Measurements from ENCODE around the gene MTCH1. TPM values are rescaled to one million over a fixed set of nuclear protein-coding genes. Genes with fewer than 3 reads are reported as not detected.
A peak's percentile ranks its signal among the peaks of the same experiment; 100 is the strongest.

MTCH1 gene
- total and polyA plus RNA-seq, 10 of the 15 experiments (the other 5 are each of a cell fraction or from before 2014, with no cell fraction given) = 7.2 to 128 (median 85.2) TPM

DNA sequence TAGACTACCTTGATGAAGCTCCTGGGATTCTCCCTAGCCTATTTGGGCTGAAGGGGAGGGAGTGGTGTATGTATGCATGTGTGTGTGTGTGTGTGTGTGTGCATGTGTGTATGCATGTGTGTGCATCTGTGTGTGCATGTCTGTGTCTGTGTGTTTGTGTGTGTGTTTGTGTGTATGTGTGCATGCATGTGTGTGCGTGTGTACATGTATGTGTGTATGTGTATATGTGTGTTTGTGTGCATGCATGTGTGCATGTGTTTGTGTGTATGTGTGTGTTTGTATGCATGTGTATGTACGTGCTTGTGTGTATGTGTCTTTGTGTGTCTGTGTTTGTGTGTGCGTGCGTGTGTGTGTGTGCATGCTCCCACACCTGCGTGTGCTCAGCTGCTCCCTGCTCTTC, 34.8 kb upstream of the MTCH1 start:
- POLR2A ChIA-PET = interaction anchor here (2.7 kb wide), 1 partner anchor 14 kb away, joined by 6 read pairs; no protein-coding TSS in a partner anchor
- H3K36me3 ChIP-seq (ENCODE audit: control insufficient read depth in 2 of 2, insufficient read depth in 2 of 2, low read length in 1 of 2) = peaks cover 12 to 24% of the 10 kb centered on the region in 2 experiments
- H3K27me3 ChIP-seq (replicated peaks in 1 of 2; ENCODE audit: control insufficient read depth in 2 of 2, insufficient read depth in 2 of 2, low read length in 1 of 2) = no peaks in the 10 kb centered on the region
- no peaks in the 10 kb centered on the region for H3K9me3 ChIP-seq (replicated peaks; ENCODE audit: control insufficient read depth, insufficient read depth, low read length)
- DNase-seq (ENCODE audit: low read depth, low spot score) = no peak
- SMC1A ChIA-PET (ENCODE audit: uncharacterized antibody, unreplicated experiment) = interaction anchor here (1.0 to 5.1 kb wide), 7 partner anchors 8 to 192 kb away, joined by 3 to 66 read pairs (median 9); partner anchors contain the start of gene PIM1
- no peak overlapping the region for H3K27ac ChIP-seq (ENCODE audit: control insufficient read depth, insufficient read depth)
- H4K20me1 ChIP-seq (ENCODE audit: control insufficient read depth, insufficient read depth) = peaks cover 3% of the 10 kb centered on the region; the same call in 1 of the 2 replicates
- TF ChIP-seq ZNF622 (IDR thresholded peaks at IDR 0.05) (no peak), HDGF (IDR thresholded peaks at IDR 0.05) (peak; percentile 61; the same call in 1 of the 2 replicates)
- 99% methylated on average over 5 of the region's 5 CpGs for WGBS (ENCODE audit: insufficient coverage, insufficient replicate concordance, low lambda C conversion rate, missing lambda C conversion rate)
- no peaks in the 10 kb centered on the region for H3K79me2 ChIP-seq (ENCODE audit: control insufficient read depth, insufficient read depth, low read length)
- H2AFZ ChIP-seq (ENCODE audit: control insufficient read depth, low read depth, low read length) = no peak overlapping the region
- peaks cover 7% of the 10 kb centered on the region; the same call in 1 of the 2 replicates for H3K4me1 ChIP-seq (ENCODE audit: control insufficient read depth, insufficient read depth, low read length)
- CTCF ChIA-PET = interaction anchor here (0.6 to 7.5 kb wide), 10 partner anchors 9 to 189 kb away, joined by 3 to 135 read pairs (median 42); partner anchors contain the start of genes C6orf89, FGD2 and PIM1
- BruUV-seq (replicated peaks) = no TSS peak
- intact Hi-C loops (cut with micrococcal nuclease; ENCODE audit: unreplicated experiment) (no loop called here), in situ Hi-C loops (cut with MboI) (loop anchor here (10.0 kb wide), 2 partner anchors 154 to 184 kb away; partner anchors contain the start of gene PIM1)
- H3K9ac ChIP-seq (ENCODE audit: control insufficient read depth, insufficient read depth, low read length) = no peak overlapping the region
- RAD21 ChIA-PET (ENCODE audit: unreplicated experiment) = interaction anchor here (1.1 to 5.3 kb wide), 2 partner anchors 152 to 255 kb away, joined by 3 to 76 read pairs; partner anchors contain the start of gene PIM1
- H3K4me2 ChIP-seq (ENCODE audit: control insufficient read depth, insufficient read depth) = no peak overlapping the region
- peak; percentile 69 for FAIRE-seq
- H3K4me3 ChIP-seq = no peak overlapping the region
- no peak for ATAC-seq

DNA sequence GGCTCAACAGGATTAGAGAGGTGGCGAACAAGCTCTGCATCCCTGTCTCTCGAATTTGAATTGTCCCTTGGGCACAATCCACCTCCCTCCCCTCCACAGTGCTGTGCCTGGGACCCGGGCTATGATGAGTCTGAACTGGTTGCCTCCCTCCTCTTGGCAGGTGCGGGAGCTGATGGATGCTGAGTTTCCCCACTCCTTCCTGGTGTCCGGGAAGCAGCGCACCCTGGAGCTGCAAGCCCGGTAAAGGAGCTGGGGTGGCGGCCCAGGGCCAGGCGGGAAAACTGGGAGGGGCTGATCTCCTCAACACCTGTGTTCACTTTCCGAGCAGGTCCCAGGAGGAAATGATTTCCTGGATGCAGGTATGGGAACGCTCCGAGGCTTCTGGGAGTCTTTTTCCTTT, 34.4 kb upstream of the MTCH1 start:
- Histone ChIP-seq H2AFZ (ENCODE audit: control insufficient read depth, low read depth, low read length) (no peak overlapping the region), H3K4me1 (ENCODE audit: control insufficient read depth, insufficient read depth, low read length) (peaks cover 7% of the 10 kb centered on the region; the same call in 1 of the 2 replicates), H4K20me1 (ENCODE audit: control insufficient read depth, insufficient read depth) (peaks cover 3% of the 10 kb centered on the region; the same call in 1 of the 2 replicates), H3K4me3 (no peak overlapping the region), H3K4me2 (ENCODE audit: control insufficient read depth, insufficient read depth) (no peak overlapping the region), H3K27ac (ENCODE audit: control insufficient read depth, insufficient read depth) (no peak overlapping the region), H3K9me3 (replicated peaks; ENCODE audit: control insufficient read depth, insufficient read depth, low read length) (no peaks in the 10 kb centered on the region), H3K36me3 (ENCODE audit: control insufficient read depth in 2 of 2, insufficient read depth in 2 of 2, low read length in 1 of 2) (peaks cover 15 to 24% of the 10 kb centered on the region in 2 experiments), H3K9ac (ENCODE audit: control insufficient read depth, insufficient read depth, low read length) (no peak overlapping the region), H3K27me3 (replicated peaks in 1 of 2; ENCODE audit: control insufficient read depth in 2 of 2, insufficient read depth in 2 of 2, low read length in 1 of 2) (no peaks in the 10 kb centered on the region), H3K79me2 (ENCODE audit: control insufficient read depth, insufficient read depth, low read length) (no peaks in the 10 kb centered on the region)
- ATAC-seq = no peak
- DNase-seq (ENCODE audit: low read depth, low spot score) = no peak
- RAD21 ChIA-PET (ENCODE audit: unreplicated experiment) = interaction anchor here (1.1 to 5.3 kb wide), 2 partner anchors 153 to 255 kb away, joined by 3 to 76 read pairs; partner anchors contain the start of gene PIM1
- no TSS peak for BruUV-seq (replicated peaks)
- CTCF ChIA-PET = interaction anchor here (0.7 to 7.5 kb wide), 14 partner anchors 10 to 190 kb away, joined by 3 to 135 read pairs (median 14); partner anchors contain the start of genes C6orf89, FGD2 and PIM1
- in situ Hi-C loops (cut with MboI) = loop anchor here (10.0 kb wide), 2 partner anchors 154 to 184 kb away; partner anchors contain the start of gene PIM1
- no peak for FAIRE-seq
- SMC1A ChIA-PET (ENCODE audit: uncharacterized antibody, unreplicated experiment) = interaction anchor here (1.0 to 5.1 kb wide), 10 partner anchors 8 to 189 kb away, joined by 3 to 66 read pairs (median 24); partner anchors contain the start of genes C6orf89, MTCH1 and PIM1
- POLR2A ChIA-PET = interaction anchor here (0.6 to 2.7 kb wide), 2 partner anchors 14 to 237 kb away, joined by 4 to 6 read pairs; partner anchors contain the start of gene TBC1D22B
- intact Hi-C loops (cut with micrococcal nuclease; ENCODE audit: unreplicated experiment) = no loop called here
- over 99% methylated on average over 12 of the region's 12 CpGs for WGBS (ENCODE audit: insufficient coverage, insufficient replicate concordance, low lambda C conversion rate, missing lambda C conversion rate)
- TF ChIP-seq SMC3 (IDR thresholded peaks at IDR 0.05; ENCODE audit: borderline replicate concordance, low read length) = no peak
- TF ChIP-seq, protein P1, sequence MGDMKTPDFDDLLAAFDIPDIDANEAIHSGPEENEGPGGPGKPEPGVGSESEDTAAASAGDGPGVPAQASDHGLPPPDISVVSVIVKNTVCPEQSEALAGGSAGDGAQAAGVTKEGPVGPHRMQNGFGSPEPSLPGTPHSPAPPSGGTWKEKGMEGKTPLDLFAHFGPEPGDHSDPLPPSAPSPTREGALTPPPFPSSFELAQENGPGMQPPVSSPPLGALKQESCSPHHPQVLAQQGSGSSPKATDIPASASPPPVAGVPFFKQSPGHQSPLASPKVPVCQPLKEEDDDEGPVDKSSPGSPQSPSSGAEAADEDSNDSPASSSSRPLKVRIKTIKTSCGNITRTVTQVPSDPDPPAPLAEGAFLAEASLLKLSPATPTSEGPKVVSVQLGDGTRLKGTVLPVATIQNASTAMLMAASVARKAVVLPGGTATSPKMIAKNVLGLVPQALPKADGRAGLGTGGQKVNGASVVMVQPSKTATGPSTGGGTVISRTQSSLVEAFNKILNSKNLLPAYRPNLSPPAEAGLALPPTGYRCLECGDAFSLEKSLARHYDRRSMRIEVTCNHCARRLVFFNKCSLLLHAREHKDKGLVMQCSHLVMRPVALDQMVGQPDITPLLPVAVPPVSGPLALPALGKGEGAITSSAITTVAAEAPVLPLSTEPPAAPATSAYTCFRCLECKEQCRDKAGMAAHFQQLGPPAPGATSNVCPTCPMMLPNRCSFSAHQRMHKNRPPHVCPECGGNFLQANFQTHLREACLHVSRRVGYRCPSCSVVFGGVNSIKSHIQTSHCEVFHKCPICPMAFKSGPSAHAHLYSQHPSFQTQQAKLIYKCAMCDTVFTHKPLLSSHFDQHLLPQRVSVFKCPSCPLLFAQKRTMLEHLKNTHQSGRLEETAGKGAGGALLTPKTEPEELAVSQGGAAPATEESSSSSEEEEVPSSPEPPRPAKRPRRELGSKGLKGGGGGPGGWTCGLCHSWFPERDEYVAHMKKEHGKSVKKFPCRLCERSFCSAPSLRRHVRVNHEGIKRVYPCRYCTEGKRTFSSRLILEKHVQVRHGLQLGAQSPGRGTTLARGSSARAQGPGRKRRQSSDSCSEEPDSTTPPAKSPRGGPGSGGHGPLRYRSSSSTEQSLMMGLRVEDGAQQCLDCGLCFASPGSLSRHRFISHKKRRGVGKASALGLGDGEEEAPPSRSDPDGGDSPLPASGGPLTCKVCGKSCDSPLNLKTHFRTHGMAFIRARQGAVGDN (IDR thresholded peaks at IDR 0.05) = no peak
- TF ChIP-seq TARDBP (IDR thresholded peaks at IDR 0.05; ENCODE audit: borderline replicate concordance) = no peak
- TF ChIP-seq ZZZ3 (IDR thresholded peaks at IDR 0.05; ENCODE audit: control insufficient read depth, insufficient read length, low read depth) = no peak
- no peak for TF ChIP-seq NFYB (IDR thresholded peaks at IDR 0.05; ENCODE audit: insufficient read depth, low read depth, low read length)
- TF ChIP-seq, protein P2, sequence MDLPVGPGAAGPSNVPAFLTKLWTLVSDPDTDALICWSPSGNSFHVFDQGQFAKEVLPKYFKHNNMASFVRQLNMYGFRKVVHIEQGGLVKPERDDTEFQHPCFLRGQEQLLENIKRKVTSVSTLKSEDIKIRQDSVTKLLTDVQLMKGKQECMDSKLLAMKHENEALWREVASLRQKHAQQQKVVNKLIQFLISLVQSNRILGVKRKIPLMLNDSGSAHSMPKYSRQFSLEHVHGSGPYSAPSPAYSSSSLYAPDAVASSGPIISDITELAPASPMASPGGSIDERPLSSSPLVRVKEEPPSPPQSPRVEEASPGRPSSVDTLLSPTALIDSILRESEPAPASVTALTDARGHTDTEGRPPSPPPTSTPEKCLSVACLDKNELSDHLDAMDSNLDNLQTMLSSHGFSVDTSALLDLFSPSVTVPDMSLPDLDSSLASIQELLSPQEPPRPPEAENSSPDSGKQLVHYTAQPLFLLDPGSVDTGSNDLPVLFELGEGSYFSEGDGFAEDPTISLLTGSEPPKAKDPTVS (IDR thresholded peaks at IDR 0.05; ENCODE audit: low read depth, low read length) = no peak
- no peak for TF ChIP-seq SIX5 (IDR thresholded peaks at IDR 0.05; ENCODE audit: low read depth, low read length, severe bottlenecking)
- TF ChIP-seq MEF2A (IDR thresholded peaks at IDR 0.05; ENCODE audit: insufficient read depth, low read depth, low read length) = no peak
- TF ChIP-seq HDGF (IDR thresholded peaks at IDR 0.05) = no peak
